GM21515 (cell line): ENCODE data around the gene CPTP.

Source experiments
- ATAC-seq: cut with Tn5 transposase; IDR thresholded peaks from one replicate; pipeline ENCODE4 v1.9.1; 2021; ENCODE audit not compliant: unreplicated experiment

CPTP gene

GRCh38 chr1:1324524-1325287 lies at the start of gene CPTP, which contains the start of gene INTS11:
CPTP (plus strand) TSS chr1:1324802; CDS start chr1:1326911, 2,109 bp downstream.
INTS11 (minus strand) TSS chr1:1324660; CDS start chr1:1324608, 52 bp downstream.
- ATAC-seq: peak; percentile 67

- ATAC-seq: no peak
Measured at GRCh38 chr1:1274931-1275431, 49.6 kb upstream of the CPTP start.

- ATAC-seq: no peak
Measured at GRCh38 chr1:1275836-1276235, 48.8 kb upstream of the CPTP start.

- no peak for ATAC-seq
Measured at GRCh38 chr1:1278620-1279019, 46.0 kb upstream of the CPTP start.

- ATAC-seq: no peak
Measured at GRCh38 chr1:1279028-1279427, 45.6 kb upstream of the CPTP start.

GRCh38 chr1:1280782-1281481 lies 43.7 kb upstream of the CPTP start:
- no peak for ATAC-seq

GRCh38 chr1:1281533-1282321 lies 42.9 kb upstream of the CPTP start:
- ATAC-seq: no peak

- ATAC-seq: no peak
Measured at GRCh38 chr1:1282998-1283397, 41.6 kb upstream of the CPTP start.

- no peak for ATAC-seq
Measured at GRCh38 chr1:1283821-1284220, 40.8 kb upstream of the CPTP start.

- ATAC-seq: no peak
Measured at GRCh38 chr1:1284221-1285101, 40.1 kb upstream of the CPTP start.

GRCh38 chr1:1285102-1285571 lies 39.5 kb upstream of the CPTP start:
- no peak for ATAC-seq

- no peak for ATAC-seq
Measured at GRCh38 chr1:1285611-1286311, 38.8 kb upstream of the CPTP start.

- ATAC-seq: no peak
Measured at GRCh38 chr1:1286313-1287261, 38.0 kb upstream of the CPTP start.

GRCh38 chr1:1287288-1288110 lies 37.1 kb upstream of the CPTP start:
- ATAC-seq: no peak

- no peak for ATAC-seq
Measured at GRCh38 chr1:1290238-1290731, 34.3 kb upstream of the CPTP start.

- ATAC-seq: no peak
Measured at GRCh38 chr1:1291023-1291528, 33.5 kb upstream of the CPTP start.
